NCI-H748 (cell line): ENCODE results near the gene BICD2.

Experiments
- DNase-seq: peaks from one replicate; lab custom pipeline; 2025; ENCODE audit not compliant: unreplicated experiment; lab: John Stamatoyannopoulos, UW

BICD2 gene

GRCh38 chr9:92728831-92729734 lies 35.5 kb downstream of the BICD2 start:
- DNase-seq: no peak

GRCh38 chr9:92727716-92728700 lies 36.6 kb downstream of the BICD2 start:
- DNase-seq: no peak

GRCh38 chr9:92726971-92727715 lies 37.5 kb downstream of the BICD2 start:
- no peak for DNase-seq

GRCh38 chr9:92726348-92726747 lies 38.3 kb downstream of the BICD2 start:
- DNase-seq: no peak

GRCh38 chr9:92725766-92726165 lies 38.9 kb downstream of the BICD2 start:
- DNase-seq: no peak

- no peak for DNase-seq
Measured at GRCh38 chr9:92725266-92725545, 39.4 kb downstream of the BICD2 start.

- DNase-seq: peak; percentile 33
Measured at GRCh38 chr9:92724528-92725265, 39.9 kb downstream of the BICD2 start.

GRCh38 chr9:92723801-92724323 lies 40.8 kb downstream of the BICD2 start:
- no peak for DNase-seq

- no peak for DNase-seq
Measured at GRCh38 chr9:92723299-92723625, 41.4 kb downstream of the BICD2 start.

- no peak for DNase-seq
Measured at GRCh38 chr9:92722386-92723298, 42.0 kb downstream of the BICD2 start.

GRCh38 chr9:92721548-92721947 lies 43.1 kb downstream of the BICD2 start:
- DNase-seq: no peak

GRCh38 chr9:92720807-92721535 lies 43.7 kb downstream of the BICD2 start:
- DNase-seq: no peak

- DNase-seq: no peak
Measured at GRCh38 chr9:92720209-92720765, 44.3 kb downstream of the BICD2 start.

- no peak for DNase-seq
Measured at GRCh38 chr9:92719028-92719647, 45.5 kb downstream of the BICD2 start.

- no peak for DNase-seq
Measured at GRCh38 chr9:92718086-92719001, 46.3 kb downstream of the BICD2 start.

GRCh38 chr9:92717201-92718085 lies 47.2 kb downstream of the BICD2 start:
- DNase-seq: no peak
